A204.1 (cell line): ENCODE data around the gene TMPRSS13.
"Not testable (repeated sequence)": the region's sequence is repeated elsewhere in the genome, so short reads cannot be mapped to it uniquely, and the experiment has no call there.

Experiments
- FAIRE-seq: peaks from 2 replicates; lab custom pipeline; 2012; peaks lifted over from hg19 to GRCh38; lab: Jason Lieb, UNC

Gene TMPRSS13

GRCh38 chr11:117950301-117950700 lies 21.1 kb upstream of the TMPRSS13 start:
- no peak for FAIRE-seq

DNA sequence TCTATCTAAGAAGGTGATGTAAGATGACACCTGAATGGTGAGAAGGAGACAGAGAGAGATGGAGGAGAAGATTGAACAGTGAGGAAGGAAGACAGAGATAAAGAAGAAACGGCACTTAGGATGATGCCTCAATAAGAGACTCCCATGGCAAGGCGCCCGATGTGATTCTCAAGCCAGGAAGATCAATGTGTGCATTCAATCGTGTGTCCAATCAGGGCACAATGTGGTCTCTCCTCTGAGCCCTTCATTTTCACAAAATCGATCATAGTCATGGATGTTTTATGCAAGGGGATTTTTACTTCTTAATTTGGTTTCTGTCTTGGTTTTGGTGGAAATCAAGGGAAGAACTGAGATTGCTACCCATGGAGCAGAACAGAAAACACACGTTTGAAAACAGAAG lies 19.9 kb upstream of the TMPRSS13 start:
- no peak for FAIRE-seq

DNA sequence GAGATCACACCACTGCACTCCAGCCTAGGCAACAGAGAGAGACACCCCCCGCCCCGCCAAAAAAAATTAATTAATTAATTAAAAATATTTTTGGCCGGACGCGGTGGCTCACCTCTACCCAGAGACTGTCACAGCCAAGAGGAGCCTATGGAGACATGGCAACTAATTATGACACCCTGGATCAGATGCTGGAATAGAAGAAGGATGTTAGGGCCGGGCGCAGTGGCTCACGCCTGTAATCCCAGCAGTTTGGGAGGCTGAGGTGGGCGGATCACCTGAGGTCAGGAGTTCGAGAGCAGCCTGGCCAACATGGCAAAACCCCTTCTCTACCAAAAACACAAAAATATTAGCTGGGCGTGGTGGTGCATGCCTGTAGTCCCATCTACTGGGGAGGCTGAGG lies 19.3 kb upstream of the TMPRSS13 start:
- not testable (repeated sequence) for FAIRE-seq

GRCh38 chr11:117947751-117948150 lies 18.5 kb upstream of the TMPRSS13 start:
- not testable (repeated sequence) for FAIRE-seq

GRCh38 chr11:117946842-117947526 lies 17.8 kb upstream of the TMPRSS13 start:
- FAIRE-seq, result no peak

DNA sequence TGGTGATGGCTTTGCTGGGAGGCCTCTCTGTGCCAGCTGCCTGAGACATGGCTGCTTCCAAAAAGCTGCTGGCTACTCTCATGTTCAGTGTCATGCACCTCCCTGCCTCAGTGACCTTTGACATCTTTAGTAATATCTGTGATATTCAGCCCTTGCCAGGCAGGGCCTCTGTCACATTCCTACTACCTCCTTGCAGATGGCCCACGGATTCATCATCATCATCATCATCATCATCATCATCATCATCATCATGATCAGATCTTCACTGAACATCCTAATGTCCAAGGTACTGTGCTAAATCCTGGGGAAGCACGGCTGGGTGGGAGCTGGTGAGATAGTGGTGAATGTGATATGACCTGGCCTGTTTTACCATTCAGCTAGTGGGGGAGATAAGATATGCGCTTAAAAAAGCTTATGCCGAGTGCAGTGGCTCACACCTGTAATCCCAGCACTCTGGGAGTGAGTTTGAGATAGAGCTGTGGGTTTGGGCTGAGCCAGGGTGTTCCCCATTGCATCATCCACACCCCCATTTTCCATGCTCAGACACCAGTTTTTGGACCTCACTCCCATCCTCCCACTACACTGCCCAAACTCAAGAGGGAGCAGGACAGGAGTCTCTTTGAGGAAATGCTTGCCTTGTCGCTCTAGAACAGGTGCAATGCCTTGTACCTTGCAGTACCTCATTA lies 17.1 kb upstream of the TMPRSS13 start:
- no peak for FAIRE-seq

DNA sequence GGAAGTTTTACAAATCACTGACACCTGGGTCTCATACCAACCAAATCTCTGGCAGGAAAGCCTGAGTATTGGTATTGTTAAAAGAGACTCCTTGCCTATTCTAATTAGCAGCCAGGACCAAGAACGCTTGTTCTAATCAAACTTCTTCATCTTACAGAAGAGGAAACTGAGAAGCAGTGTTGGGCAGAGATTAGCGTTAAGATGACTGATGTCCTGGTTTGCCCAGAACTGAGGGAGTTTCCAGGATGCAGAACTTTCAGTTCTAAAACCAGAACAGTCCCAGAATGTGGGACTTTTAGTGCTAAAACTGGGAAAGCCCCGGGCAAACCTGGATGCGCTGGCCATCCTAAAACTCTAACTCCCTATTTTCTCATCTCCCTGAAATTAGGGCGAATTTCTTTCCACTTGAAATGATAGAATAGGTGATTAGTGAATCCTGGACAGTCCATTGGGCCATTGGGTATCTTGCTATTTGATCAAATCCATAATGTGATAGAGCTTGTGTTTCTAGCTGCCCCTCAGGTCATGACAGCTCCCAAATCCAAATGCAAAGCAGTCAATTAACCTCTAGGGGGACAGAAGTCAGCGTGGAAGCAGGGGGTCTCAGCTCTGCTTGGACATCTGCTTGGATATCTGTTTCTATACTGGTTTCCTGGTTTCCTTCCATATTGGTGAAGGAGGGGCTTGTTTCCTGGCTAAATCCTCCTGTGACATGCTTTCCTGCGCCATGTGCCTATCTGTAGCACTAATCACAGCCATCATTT lies 16.0 kb upstream of the TMPRSS13 start:
- no peak for FAIRE-seq

- FAIRE-seq, result no peak
These were observed 15.4 kb upstream of the TMPRSS13 start for GRCh38 chr11:117944554-117944953.

GRCh38 chr11:117941976-117942654 lies 12.9 kb upstream of the TMPRSS13 start:
- no peak for FAIRE-seq

GRCh38 chr11:117941163-117941707 lies 12.0 kb upstream of the TMPRSS13 start:
- FAIRE-seq, result no peak

- no peak for FAIRE-seq
These were observed 11.5 kb upstream of the TMPRSS13 start for GRCh38 chr11:117940736-117941135.

DNA sequence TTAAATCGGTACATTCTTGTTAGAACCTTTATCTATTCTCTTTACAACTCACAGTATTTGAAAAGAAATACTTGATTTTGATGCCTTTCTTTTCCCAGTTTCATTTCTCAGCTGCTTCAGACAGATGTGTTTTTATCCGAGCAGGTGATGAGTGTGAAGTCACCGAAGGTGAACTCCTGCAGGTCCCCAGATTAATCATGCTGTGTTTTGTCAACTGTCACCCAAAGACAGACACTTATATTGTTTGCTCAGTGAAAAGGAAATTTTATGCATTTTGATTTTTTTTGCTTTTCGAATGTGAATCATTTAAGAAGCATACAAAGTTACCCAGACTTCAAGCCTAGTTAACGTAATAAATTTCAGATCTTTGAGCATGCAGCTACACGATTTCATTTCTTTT lies 7.8 kb upstream of the TMPRSS13 start:
- FAIRE-seq, result no peak

- no peak for FAIRE-seq
These were observed 5.5 kb upstream of the TMPRSS13 start for GRCh38 chr11:117934526-117935307.

DNA sequence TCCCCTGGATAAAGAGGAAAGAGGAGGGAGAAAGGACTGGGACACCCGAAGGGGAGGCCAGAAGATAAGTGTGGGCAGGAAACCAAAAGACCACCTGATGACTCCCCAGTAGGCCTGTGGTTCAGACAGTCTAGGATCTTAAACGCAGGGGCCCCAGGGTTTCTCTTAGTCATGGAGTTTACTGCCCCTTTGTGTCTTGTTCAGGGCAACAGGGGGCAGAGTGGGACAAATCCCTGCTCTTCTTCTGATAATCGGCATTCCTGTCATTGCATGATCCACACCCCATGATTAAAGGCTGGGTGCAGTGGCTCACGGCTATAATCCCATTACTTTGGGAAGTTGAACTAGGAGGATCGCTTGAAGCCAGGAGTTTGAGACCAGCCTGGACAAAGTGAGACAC lies 4.7 kb upstream of the TMPRSS13 start:
- FAIRE-seq, result no peak

GRCh38 chr11:117933475-117933874 lies 4.3 kb upstream of the TMPRSS13 start:
- FAIRE-seq, result no peak

DNA sequence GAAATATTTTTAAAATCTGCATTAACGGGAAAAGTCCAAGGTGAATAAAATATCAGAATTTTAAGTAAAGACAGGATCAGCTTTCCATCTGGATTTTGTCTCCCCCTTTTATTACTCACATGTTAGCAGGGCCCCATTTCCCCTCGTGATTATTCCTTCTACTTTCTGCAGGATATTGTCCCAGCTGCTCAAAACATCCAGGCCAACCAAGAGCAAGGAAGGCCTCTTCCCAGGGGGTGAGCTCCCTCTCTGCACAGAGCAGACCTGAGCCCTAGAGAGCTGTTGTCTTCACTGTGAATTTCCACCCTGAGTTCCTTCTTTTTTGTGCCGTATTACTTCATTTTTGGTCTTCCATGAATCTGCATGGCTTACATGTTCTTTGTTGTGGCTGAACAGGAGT lies 3.7 kb upstream of the TMPRSS13 start:
- no peak for FAIRE-seq

DNA sequence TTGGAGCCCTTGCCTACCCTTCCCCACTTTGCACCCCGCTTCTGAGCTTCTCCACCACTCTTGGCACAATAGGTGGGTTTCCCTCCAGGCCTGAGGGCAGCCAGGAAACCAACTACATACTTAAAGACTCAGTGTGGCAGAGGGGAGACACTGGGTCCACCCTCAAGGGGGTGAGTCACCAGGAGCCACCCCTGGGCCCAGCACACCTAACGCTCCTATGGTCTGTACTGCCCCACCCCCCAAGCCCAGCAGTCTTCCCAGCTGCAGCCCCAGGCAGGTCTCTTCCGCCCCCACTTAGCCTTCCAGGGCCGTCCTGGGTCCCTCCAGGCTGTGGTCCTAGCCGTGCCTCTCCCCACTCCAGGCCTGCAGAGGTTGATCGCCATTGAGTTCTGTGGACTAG lies 3.2 kb upstream of the TMPRSS13 start:
- no peak for FAIRE-seq

DNA sequence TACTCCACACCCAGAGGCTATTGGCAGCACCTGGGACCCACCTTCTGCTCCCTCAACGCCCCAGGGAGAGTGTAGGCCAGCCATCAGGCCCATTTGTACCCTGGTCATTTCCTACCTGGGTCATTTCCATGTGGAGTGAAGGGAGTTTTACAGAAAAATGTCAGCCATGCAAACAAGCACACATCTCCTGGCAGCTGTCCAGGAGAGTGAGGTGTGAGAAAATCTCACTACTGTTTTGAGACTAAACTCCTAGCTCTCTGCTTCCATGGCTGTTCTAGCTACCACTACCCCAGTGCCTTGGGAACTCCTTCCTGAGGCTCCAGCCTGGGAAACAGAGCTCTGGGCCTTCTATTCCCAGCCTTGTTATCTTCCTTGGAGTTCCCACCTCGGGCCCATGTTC lies 2.8 kb upstream of the TMPRSS13 start:
- no peak for FAIRE-seq

DNA sequence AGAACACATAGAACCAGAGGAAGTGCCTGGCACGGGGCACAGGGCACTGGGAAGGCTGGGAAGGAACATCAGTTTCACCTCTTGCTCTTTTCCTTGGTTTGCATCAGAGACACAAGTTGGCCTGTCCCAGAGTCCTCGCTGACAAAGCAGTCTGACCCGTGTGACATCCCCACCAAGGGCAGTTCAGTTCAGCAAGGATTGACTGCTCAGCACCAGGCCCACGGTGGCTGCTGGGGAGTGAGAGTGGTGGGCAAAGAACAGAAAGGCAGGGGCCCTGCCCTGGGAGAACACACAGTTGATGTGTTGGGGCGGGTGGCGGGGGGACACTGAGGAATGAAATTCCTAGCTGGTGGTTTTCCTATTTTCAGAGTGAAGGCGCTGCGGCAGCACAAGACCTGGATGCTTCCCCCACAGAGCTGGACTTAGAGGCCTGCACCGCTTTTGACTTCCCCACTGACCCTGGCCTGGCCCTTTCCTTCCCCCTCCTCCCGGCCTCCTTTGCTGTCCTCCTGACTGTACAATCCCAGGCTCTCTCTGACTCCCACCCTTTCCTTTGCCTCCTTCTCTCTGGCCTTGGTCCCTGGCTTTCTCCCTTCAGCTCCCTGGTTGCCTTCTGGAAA lies 2.2 kb upstream of the TMPRSS13 start:
- FAIRE-seq, result no peak

DNA sequence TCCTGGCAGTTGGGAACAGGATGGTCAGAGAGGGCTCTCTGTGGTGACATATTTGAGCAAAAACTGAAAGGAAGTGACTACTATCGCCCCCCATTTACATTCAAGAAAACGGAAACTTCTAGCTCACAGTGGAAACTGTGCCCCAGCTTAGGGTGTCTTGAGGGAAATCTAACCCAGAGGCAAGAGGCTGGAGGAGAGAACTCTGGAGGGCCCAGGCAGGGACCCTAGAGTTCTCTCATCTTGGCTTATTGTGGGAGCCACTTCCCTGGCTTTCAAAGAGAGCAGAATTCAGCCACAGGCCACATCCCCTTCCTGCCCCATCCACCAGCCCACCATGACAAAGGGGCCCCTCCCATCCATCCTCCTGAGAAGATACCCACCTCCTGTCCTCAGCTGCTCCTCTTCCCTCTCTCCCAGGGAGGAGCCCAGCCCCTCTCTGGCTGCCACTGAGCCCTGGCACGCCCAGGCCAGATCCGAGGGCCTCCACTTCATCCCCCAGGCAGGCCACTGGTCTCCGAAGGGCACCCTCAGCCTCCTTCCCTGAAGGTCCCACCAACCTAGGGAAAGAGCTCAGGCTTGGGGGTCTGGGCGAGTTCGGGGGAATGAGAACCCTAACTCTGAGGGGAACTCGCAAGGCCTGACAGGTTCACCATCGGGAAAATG lies 1.6 kb upstream of the TMPRSS13 start:
- FAIRE-seq, result no peak
